Measurements from ENCODE around the gene FGG. TPM values are rescaled to one million over a fixed set of nuclear protein-coding genes. Genes with fewer than 3 reads are reported as not detected.

FGG gene
- not detected for total RNA-seq

- H3K27ac Mint-ChIP-seq = no peak within 1 kb of the TSS
- peaks cover 7% of the 10 kb centered on the region for H3K4me1 Mint-ChIP-seq (ENCODE audit: low read depth)
- no peak for ATAC-seq
- peaks cover 8% of the 10 kb centered on the region for H3K27me3 Mint-ChIP-seq
- intact Hi-C loops (cut with micrococcal nuclease) = no loop called here
- H3K9me3 Mint-ChIP-seq = no peaks in the 10 kb centered on the region
- H3K36me3 Mint-ChIP-seq (ENCODE audit: low read depth) = no peaks in the 10 kb centered on the region
- no peak for TF ChIP-seq CTCF (IDR thresholded peaks at IDR 0.05)
- H3K4me3 Mint-ChIP-seq = no peak within 1 kb of the TSS
- DNase-seq = no peak
- POLR2A ChIA-PET = no interaction called here
- CTCF ChIA-PET = interaction anchor here (0.7 to 1.6 kb wide), 5 partner anchors 9 to 62 kb away, joined by 3 to 5 read pairs (median 4); partner anchors contain the start of gene PLRG1
Observed at GRCh38 chr4:154612472-154613414, at the start of gene FGG. Gene FGG, minus strand, starts transcription at chr4:154612656. Its CDS starts 47 bp downstream, at chr4:154612609.

GRCh38 chr4:154660052-154660451 is 47.6 kb upstream of the FGG start:
- H3K4me3 Mint-ChIP-seq = no peak overlapping the region
- no peak overlapping the region for H3K27ac Mint-ChIP-seq
- no peaks in the 10 kb centered on the region for H3K36me3 Mint-ChIP-seq (ENCODE audit: low read depth)
- DNase-seq = no peak
- intact Hi-C loops (cut with micrococcal nuclease) = no loop called here
- no peak for ATAC-seq
- ChIA-PET CTCF (interaction anchor here (1.2 kb wide), 1 partner anchor 22 kb away, joined by 3 read pairs; no protein-coding TSS in a partner anchor), POLR2A (no interaction called here)
- no peak for TF ChIP-seq CTCF (IDR thresholded peaks at IDR 0.05)
- H3K4me1 Mint-ChIP-seq (ENCODE audit: low read depth) = no peaks in the 10 kb centered on the region
- peaks cover 16% of the 10 kb centered on the region for H3K27me3 Mint-ChIP-seq
- H3K9me3 Mint-ChIP-seq = peaks cover 2% of the 10 kb centered on the region

- Mint-ChIP-seq H3K27me3 (peaks cover 14% of the 10 kb centered on the region), H3K9me3 (peaks cover 2% of the 10 kb centered on the region), H3K4me3 (no peak overlapping the region), H3K36me3 (ENCODE audit: low read depth) (no peaks in the 10 kb centered on the region), H3K27ac (no peak overlapping the region), H3K4me1 (ENCODE audit: low read depth) (no peaks in the 10 kb centered on the region)
- no peak for TF ChIP-seq CTCF (IDR thresholded peaks at IDR 0.05)
- intact Hi-C loops (cut with micrococcal nuclease) = no loop called here
- DNase-seq (no peak), ATAC-seq (no peak)
- ChIA-PET CTCF (no interaction called here), POLR2A (no interaction called here)
Observed at GRCh38 chr4:154658680-154659405, 46.4 kb upstream of the FGG start.

GRCh38 chr4:154643493-154643892 is 31.0 kb upstream of the FGG start:
- Mint-ChIP-seq H3K4me1 (ENCODE audit: low read depth) (no peaks in the 10 kb centered on the region), H3K9me3 (no peaks in the 10 kb centered on the region), H3K27me3 (peaks cover 11% of the 10 kb centered on the region), H3K27ac (no peak overlapping the region), H3K36me3 (ENCODE audit: low read depth) (no peaks in the 10 kb centered on the region), H3K4me3 (no peak overlapping the region)
- no peak for TF ChIP-seq CTCF (IDR thresholded peaks at IDR 0.05)
- POLR2A ChIA-PET = no interaction called here
- DNase-seq (no peak), ATAC-seq (no peak)
- CTCF ChIA-PET = no interaction called here
- intact Hi-C loops (cut with micrococcal nuclease) = no loop called here

Measured in activated CD8-positive, alpha-beta T cell treated with anti-CD3 and anti-CD28 coated beads for 36 hours (primary cell).